SU-DHL-6 (cell line): ENCODE results near the gene EDA2R.

Source experiments
- H2AFZ ChIP-seq: fragments of 200-600 bp; sonication (generic); 2 replicates; pipeline ENCODE4 v1.6.1; 2014; ENCODE audit warnings: low read depth, mild to moderate bottlenecking, moderate library complexity, mixed read lengths, antibody characterized with exemption, low read length; ENCODE audit not compliant: severe bottlenecking
- H3F3A ChIP-seq: fragments of 200-600 bp; shearing (Covaris generic); 2 replicates; pipeline ENCODE4 v1.6.0; 2016; ENCODE audit warnings: antibody characterized with exemption, mild to moderate bottlenecking; ENCODE audit not compliant: insufficient read depth
- H3K27ac ChIP-seq: fragments of 200-600 bp; sonication (generic); 2 replicates; pipeline ENCODE4 v1.5.1; 2016; ENCODE audit warnings: low read depth, mild to moderate bottlenecking, low read length, moderate library complexity, mixed read lengths
- H3K27me3 ChIP-seq: fragments of 200-600 bp; sonication (generic), shearing (Covaris generic); 2 replicates; pipeline ENCODE4 v1.6.0; 2014; ENCODE audit warnings: mild to moderate bottlenecking, low read length
- H3K36me3 ChIP-seq: fragments of 200-600 bp; sonication (generic); 2 replicates; pipeline ENCODE4 v1.6.1; 2014; ENCODE audit warnings: mild to moderate bottlenecking, low read length, mixed read lengths
- H3K4me2 ChIP-seq: fragments of 300-600, 200-600 bp; shearing (Covaris generic), sonication (generic); 2 replicates; pipeline ENCODE4 v1.6.0; 2014; ENCODE audit warnings: low read length, low read depth, mild to moderate bottlenecking; ENCODE audit not compliant: poor library complexity, severe bottlenecking
- H3K4me3 ChIP-seq: fragments of 200-600 bp; sonication (generic); 2 replicates; pipeline ENCODE4 v1.5.1; 2014; ENCODE audit warnings: antibody characterized with exemption, low read length, mild to moderate bottlenecking, mixed read lengths; ENCODE audit not compliant: insufficient read depth, poor library complexity, severe bottlenecking
- H3K79me2 ChIP-seq: fragments of 200-600 bp; sonication (generic); 2 replicates; pipeline ENCODE4 v1.6.1; 2014; ENCODE audit warnings: mild to moderate bottlenecking, low read length, moderate library complexity; ENCODE audit not compliant: insufficient read depth
- H3K9ac ChIP-seq: fragments of 200-600 bp; sonication (generic); 2 replicates; pipeline ENCODE4 v1.7.0; 2014; ENCODE audit warnings: mild to moderate bottlenecking, low read length
- H3K9me2 ChIP-seq: fragments of 200-600 bp; sonication (generic); replicated peaks from 2 replicates; pipeline ENCODE4 v1.6.1; 2014; ENCODE audit warnings: low read length; ENCODE audit not compliant: insufficient read depth
- H3K9me3 ChIP-seq: fragments of 200-600 bp; sonication (generic); 2 replicates; pipeline ENCODE4 v1.6.1; 2014; ENCODE audit warnings: low read length, mixed read lengths; ENCODE audit not compliant: insufficient read depth
- H4K20me1 ChIP-seq: fragments of 200-600 bp; sonication (generic); 2 replicates; pipeline ENCODE4 v1.6.1; 2014; ENCODE audit warnings: low read depth, mild to moderate bottlenecking, antibody characterized with exemption, low read length, moderate library complexity, mixed read lengths
- CTCF ChIP-seq: fragments of 200-600 bp; sonication (generic); IDR thresholded peaks from one replicate; pipeline ENCODE4 v1.5.1; 2017; ENCODE audit warnings: antibody characterized with exemption, mild to moderate bottlenecking, low read length, moderate library complexity; ENCODE audit not compliant: insufficient read depth, poor library complexity, severe bottlenecking
- EZH2phosphoT487 ChIP-seq: fragments of 200-600 bp; sonication (generic), shearing (Covaris generic); conservative IDR thresholded peaks from 2 replicates; pipeline ENCODE4 v1.6.1; 2018; ENCODE audit warnings: mild to moderate bottlenecking, antibody characterized with exemption, low read length, moderate library complexity, mixed read lengths

The EDA2R gene

GRCh38 chrX:66602381-66602938, 36.4 kb downstream of the EDA2R start:
- Histone ChIP-seq H3K9ac (no peak overlapping the region), H2AFZ (no peak overlapping the region), H3K4me3 (no peak overlapping the region), H3K79me2 (no peaks in the 10 kb centered on the region), H3F3A (no peaks in the 10 kb centered on the region), H3K27ac (no peak overlapping the region), H3K36me3 (no peaks in the 10 kb centered on the region), H3K9me3 (no peaks in the 10 kb centered on the region), H3K27me3 (no peaks in the 10 kb centered on the region), H3K9me2 (no peaks in the 10 kb centered on the region), H4K20me1 (no peaks in the 10 kb centered on the region), H3K4me2 (no peak overlapping the region)
- TF ChIP-seq EZH2phosphoT487 = no peak
- TF ChIP-seq CTCF = no peak

DNA sequence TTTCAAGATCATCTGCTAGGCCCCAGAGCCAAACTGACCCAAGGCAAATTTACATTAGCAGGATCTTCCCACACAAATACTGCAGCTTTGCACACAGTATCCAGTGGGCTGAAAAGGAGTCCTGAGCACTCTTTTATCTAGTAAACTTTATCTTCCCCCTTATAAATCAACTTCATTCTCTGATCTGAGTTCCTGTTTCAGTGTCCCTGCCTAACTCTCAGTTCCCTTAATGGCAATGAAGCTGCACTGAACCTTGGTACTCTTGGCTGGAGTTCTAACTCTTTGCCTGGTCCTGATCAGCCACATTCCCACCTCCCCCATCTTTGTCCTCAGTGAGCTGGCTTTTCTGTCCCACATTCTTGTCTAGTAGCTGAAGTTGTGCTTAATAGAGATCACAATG, 37.4 kb downstream of the EDA2R start:
- H3K27me3 ChIP-seq = no peaks in the 10 kb centered on the region
- no peak overlapping the region for H3K4me3 ChIP-seq
- no peak overlapping the region for H3K27ac ChIP-seq
- TF ChIP-seq CTCF (no peak), EZH2phosphoT487 (no peak)
- H3K9me2 ChIP-seq = no peaks in the 10 kb centered on the region
- no peak overlapping the region for H3K9ac ChIP-seq
- no peak overlapping the region for H2AFZ ChIP-seq
- H4K20me1 ChIP-seq = no peaks in the 10 kb centered on the region
- no peaks in the 10 kb centered on the region for H3K36me3 ChIP-seq
- no peaks in the 10 kb centered on the region for H3K9me3 ChIP-seq
- H3K79me2 ChIP-seq = no peaks in the 10 kb centered on the region
- H3K4me2 ChIP-seq = no peak overlapping the region
- H3F3A ChIP-seq = no peaks in the 10 kb centered on the region

DNA sequence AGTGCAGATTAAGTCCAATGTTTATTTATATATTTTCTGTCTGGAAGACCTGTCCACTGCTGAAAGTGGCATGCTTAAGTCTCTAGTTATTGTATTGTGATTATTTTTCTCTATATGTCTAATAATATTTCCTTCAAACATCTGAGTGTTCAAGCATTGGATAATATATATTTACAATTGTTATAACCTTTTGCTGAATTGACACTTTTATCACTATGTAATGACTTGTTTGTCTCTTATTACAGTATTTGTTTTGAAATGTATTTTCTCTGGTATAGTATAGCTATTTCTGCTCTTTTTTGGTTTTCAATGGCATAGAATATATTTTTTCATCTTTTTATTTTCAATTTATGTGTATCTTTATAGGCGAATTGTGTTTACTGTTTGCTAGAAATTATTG, 59.7 kb downstream of the EDA2R start:
- no peaks in the 10 kb centered on the region for H3K79me2 ChIP-seq
- H3K9ac ChIP-seq = no peak overlapping the region
- no peak overlapping the region for H3K4me2 ChIP-seq
- no peak for TF ChIP-seq EZH2phosphoT487
- TF ChIP-seq CTCF = no peak
- no peak overlapping the region for H2AFZ ChIP-seq
- H3K27ac ChIP-seq = no peak overlapping the region
- H3F3A ChIP-seq = no peaks in the 10 kb centered on the region
- no peaks in the 10 kb centered on the region for H3K9me3 ChIP-seq
- H3K27me3 ChIP-seq = no peaks in the 10 kb centered on the region
- no peaks in the 10 kb centered on the region for H4K20me1 ChIP-seq
- no peaks in the 10 kb centered on the region for H3K9me2 ChIP-seq
- no peaks in the 10 kb centered on the region for H3K36me3 ChIP-seq
- no peak overlapping the region for H3K4me3 ChIP-seq

DNA sequence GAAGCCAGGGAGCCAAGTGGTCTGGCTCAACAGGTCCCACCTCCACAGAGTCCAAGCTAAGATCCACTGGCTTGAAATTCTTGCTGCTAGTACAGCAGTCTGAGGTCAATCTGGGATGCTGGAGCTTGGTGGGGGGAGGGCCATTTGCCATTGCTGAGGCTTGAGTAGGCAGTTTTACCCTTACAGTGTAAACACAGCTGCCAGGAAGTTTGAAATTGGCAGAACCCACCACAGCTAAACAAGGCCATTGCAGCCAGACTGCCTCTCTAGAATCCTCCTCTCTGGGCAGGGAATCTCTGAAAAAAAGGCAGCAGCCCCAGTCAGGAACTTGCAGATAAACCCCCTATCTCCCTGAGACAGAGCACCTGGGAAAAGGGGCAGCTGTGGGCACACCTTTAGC, 84.9 kb downstream of the EDA2R start:
- Histone ChIP-seq H3K79me2 (no peaks in the 10 kb centered on the region), H3K27ac (no peak overlapping the region), H3F3A (no peaks in the 10 kb centered on the region), H3K4me2 (no peak overlapping the region), H3K9ac (no peak overlapping the region), H3K27me3 (no peaks in the 10 kb centered on the region), H3K9me3 (no peaks in the 10 kb centered on the region), H3K9me2 (no peaks in the 10 kb centered on the region), H3K4me3 (no peak overlapping the region), H3K36me3 (no peaks in the 10 kb centered on the region), H4K20me1 (no peaks in the 10 kb centered on the region), H2AFZ (no peak overlapping the region)
- TF ChIP-seq EZH2phosphoT487 = no peak
